Activated T-cell treated with anti-CD3 and anti-CD28 coated beads, Interleukin-2, amount 50 U/mL, for 4 hours (primary cell): ENCODE data around the gene PLEKHG5. TPM values are rescaled to one million over a fixed set of nuclear protein-coding genes. Genes with fewer than 3 reads are reported as not detected.

Experiments
- ATAC-seq, 2 donors: fragments of 200-7000 bp; cut with Tn5 transposase; one replicate each; pipeline ENCODE4 v1.10.0; 2021
- DNase-seq: peaks from one replicate; pipeline ENCODE4 v3.0.0-alpha.2; 2020
- H3K27me3 Mint-ChIP-seq: one replicate; pipeline ENCODE4 v1.8.0; 2021; ENCODE audit warnings: low read depth, mixed read lengths
- H3K36me3 Mint-ChIP-seq: one replicate; pipeline ENCODE4 v1.8.0; 2022; ENCODE audit warnings: mixed read lengths; ENCODE audit not compliant: insufficient read depth
- H3K4me1 Mint-ChIP-seq: one replicate; pipeline ENCODE4 v1.8.0; 2021; ENCODE audit warnings: low read depth, mixed read lengths
- H3K4me3 Mint-ChIP-seq: one replicate; pipeline ENCODE4 v1.8.0; 2021; ENCODE audit warnings: mild to moderate bottlenecking, moderate library complexity, mixed read lengths
- H3K9me3 Mint-ChIP-seq: one replicate; pipeline ENCODE4 v1.8.0; 2021; ENCODE audit warnings: mixed read lengths
- total RNA-seq, 3 donors: library from RNA; stranded (reverse); gene quantifications; one replicate each; pipeline ENCODE4 v1.2.1, GENCODE V29; 2021

Gene PLEKHG5
- total RNA-seq, 3 donors from 2014 or later: 1.2 to 2.1 (median 1.4) TPM

GRCh38 chr1:6485168-6486101, 6.0 kb downstream of the PLEKHG5 start:
- Mint-ChIP-seq H3K4me3 (no peak overlapping the region), H3K27me3 (peaks cover 26% of the 10 kb centered on the region), H3K9me3 (no peaks in the 10 kb centered on the region), H3K36me3 (no peaks in the 10 kb centered on the region), H3K4me1 (peaks cover 11% of the 10 kb centered on the region)
- ATAC-seq (no peak), DNase-seq (no peak)

GRCh38 chr1:6484826-6485167, 6.7 kb downstream of the PLEKHG5 start:
- Mint-ChIP-seq H3K36me3 (no peaks in the 10 kb centered on the region), H3K9me3 (no peaks in the 10 kb centered on the region), H3K27me3 (peaks cover 26% of the 10 kb centered on the region), H3K4me1 (peaks cover 11% of the 10 kb centered on the region), H3K4me3 (no peak overlapping the region)
- no peak for DNase-seq
- ATAC-seq: no peak

- peaks cover 26% of the 10 kb centered on the region for H3K27me3 Mint-ChIP-seq
- no peaks in the 10 kb centered on the region for H3K9me3 Mint-ChIP-seq
- H3K4me1 Mint-ChIP-seq: peaks cover 11% of the 10 kb centered on the region
- no peaks in the 10 kb centered on the region for H3K36me3 Mint-ChIP-seq
- no peak for ATAC-seq
- DNase-seq: no peak
- H3K4me3 Mint-ChIP-seq: no peak overlapping the region
Observed at GRCh38 chr1:6483761-6484117, 7.7 kb downstream of the PLEKHG5 start.

GRCh38 chr1:6483017-6483760, 8.3 kb downstream of the PLEKHG5 start:
- Mint-ChIP-seq H3K4me3 (no peak overlapping the region), H3K27me3 (peaks cover 26% of the 10 kb centered on the region), H3K36me3 (no peaks in the 10 kb centered on the region), H3K9me3 (no peaks in the 10 kb centered on the region), H3K4me1 (peaks cover 11% of the 10 kb centered on the region)
- DNase-seq (no peak), ATAC-seq (no peak)

- no peak overlapping the region for H3K4me3 Mint-ChIP-seq
- peaks cover 11% of the 10 kb centered on the region for H3K4me1 Mint-ChIP-seq
- H3K9me3 Mint-ChIP-seq: no peaks in the 10 kb centered on the region
- no peak for DNase-seq
- H3K36me3 Mint-ChIP-seq: no peaks in the 10 kb centered on the region
- peaks cover 25% of the 10 kb centered on the region for H3K27me3 Mint-ChIP-seq
- no peak for ATAC-seq
Observed at GRCh38 chr1:6481820-6482219, 9.6 kb downstream of the PLEKHG5 start.

GRCh38 chr1:6477039-6477820, 14.2 kb downstream of the PLEKHG5 start:
- no peaks in the 10 kb centered on the region for H3K36me3 Mint-ChIP-seq
- H3K27me3 Mint-ChIP-seq: peaks cover 4% of the 10 kb centered on the region
- DNase-seq (no peak), ATAC-seq (no peak)
- no peak overlapping the region for H3K4me3 Mint-ChIP-seq
- no peaks in the 10 kb centered on the region for H3K4me1 Mint-ChIP-seq
- no peaks in the 10 kb centered on the region for H3K9me3 Mint-ChIP-seq

GRCh38 chr1:6476483-6476882, 15.0 kb downstream of the PLEKHG5 start:
- ATAC-seq (no peak), DNase-seq (no peak)
- H3K9me3 Mint-ChIP-seq: no peaks in the 10 kb centered on the region
- no peak overlapping the region for H3K4me3 Mint-ChIP-seq
- H3K27me3 Mint-ChIP-seq: no peaks in the 10 kb centered on the region
- no peaks in the 10 kb centered on the region for H3K36me3 Mint-ChIP-seq
- no peaks in the 10 kb centered on the region for H3K4me1 Mint-ChIP-seq

- DNase-seq (peak; percentile 84), ATAC-seq (peak; percentile 90)
- Mint-ChIP-seq H3K9me3 (no peaks in the 10 kb centered on the region), H3K36me3 (no peaks in the 10 kb centered on the region), H3K4me3 (no peak overlapping the region), H3K4me1 (no peaks in the 10 kb centered on the region), H3K27me3 (no peaks in the 10 kb centered on the region)
Observed at GRCh38 chr1:6475381-6476133, 15.9 kb downstream of the PLEKHG5 start.

- Mint-ChIP-seq H3K4me1 (no peaks in the 10 kb centered on the region), H3K27me3 (no peaks in the 10 kb centered on the region), H3K9me3 (no peaks in the 10 kb centered on the region), H3K36me3 (no peaks in the 10 kb centered on the region), H3K4me3 (no peak overlapping the region)
- no peak for DNase-seq
- ATAC-seq: no peak
Observed at GRCh38 chr1:6474815-6475282, 16.6 kb downstream of the PLEKHG5 start.

GRCh38 chr1:6473974-6474814, 17.3 kb downstream of the PLEKHG5 start:
- Mint-ChIP-seq H3K9me3 (no peaks in the 10 kb centered on the region), H3K27me3 (no peaks in the 10 kb centered on the region), H3K4me1 (no peaks in the 10 kb centered on the region), H3K4me3 (no peak overlapping the region), H3K36me3 (no peaks in the 10 kb centered on the region)
- no peak for ATAC-seq
- no peak for DNase-seq

GRCh38 chr1:6473156-6473555, 18.3 kb downstream of the PLEKHG5 start:
- Mint-ChIP-seq H3K36me3 (no peaks in the 10 kb centered on the region), H3K9me3 (no peaks in the 10 kb centered on the region), H3K4me3 (no peak overlapping the region), H3K4me1 (no peaks in the 10 kb centered on the region), H3K27me3 (no peaks in the 10 kb centered on the region)
- no peak for DNase-seq
- no peak for ATAC-seq

- DNase-seq (no peak), ATAC-seq (no peak)
- no peaks in the 10 kb centered on the region for H3K9me3 Mint-ChIP-seq
- H3K27me3 Mint-ChIP-seq: no peaks in the 10 kb centered on the region
- no peaks in the 10 kb centered on the region for H3K36me3 Mint-ChIP-seq
- H3K4me3 Mint-ChIP-seq: no peak overlapping the region
- H3K4me1 Mint-ChIP-seq: no peaks in the 10 kb centered on the region
Observed at GRCh38 chr1:6472391-6472790, 19.1 kb downstream of the PLEKHG5 start.

- no peaks in the 10 kb centered on the region for H3K27me3 Mint-ChIP-seq
- ATAC-seq: no peak
- H3K4me1 Mint-ChIP-seq: peaks cover under 1% of the 10 kb centered on the region
- H3K4me3 Mint-ChIP-seq: no peak overlapping the region
- no peaks in the 10 kb centered on the region for H3K9me3 Mint-ChIP-seq
- DNase-seq: no peak
- no peaks in the 10 kb centered on the region for H3K36me3 Mint-ChIP-seq
Observed at GRCh38 chr1:6471970-6472368, 19.5 kb downstream of the PLEKHG5 start.
